Osteoblast (primary cell): ENCODE results near the gene GNG2. TPM values are rescaled to one million over a fixed set of nuclear protein-coding genes. Genes with fewer than 3 reads are reported as not detected.

Source experiments
- DNase-seq: peaks from one replicate; pipeline ENCODE4 v3.0.0; 2011; ENCODE audit warnings: low spot score, mixed read lengths; ENCODE audit not compliant: insufficient read length; ENCODE audit errors: missing footprints
- H2AFZ ChIP-seq: 2 replicates; pipeline ENCODE4 v1.6.0; 2011; ENCODE audit warnings: mild to moderate bottlenecking, low read length
- H3K27ac ChIP-seq: 2 replicates; pipeline ENCODE4 v1.5.1; 2011; ENCODE audit warnings: mild to moderate bottlenecking, low read depth, low read length, moderate library complexity
- H3K27me3 ChIP-seq: 2 replicates; pipeline ENCODE4 v1.6.0; 2012; ENCODE audit warnings: mild to moderate bottlenecking, control low read depth, inconsistent platforms, low read length, moderate library complexity; ENCODE audit not compliant: insufficient read depth
- H3K36me3 ChIP-seq: 2 replicates; pipeline ENCODE4 v1.5.1; 2011; ENCODE audit warnings: mild to moderate bottlenecking, low read length, control low read depth, moderate library complexity; ENCODE audit not compliant: insufficient read depth
- H3K4me1 ChIP-seq: 2 replicates; pipeline ENCODE4 v1.5.1; 2011; ENCODE audit warnings: mild to moderate bottlenecking, low read length, control low read depth, moderate library complexity; ENCODE audit not compliant: insufficient read depth
- H3K4me2 ChIP-seq: 2 replicates; pipeline ENCODE4 v1.6.0; 2011; ENCODE audit warnings: mild to moderate bottlenecking, low read length; ENCODE audit not compliant: insufficient read depth
- H3K4me3 ChIP-seq: fragments of 200-600 bp; sonication (generic); 3 replicates; pipeline ENCODE4 v1.5.1; 2012; ENCODE audit warnings: mild to moderate bottlenecking, low read length, inconsistent platforms; ENCODE audit not compliant: insufficient read depth
- H3K79me2 ChIP-seq: 2 replicates; pipeline ENCODE4 v1.6.0; 2012; ENCODE audit warnings: mild to moderate bottlenecking, low read length, control low read depth, inconsistent platforms; ENCODE audit not compliant: insufficient read depth
- H3K9me3 ChIP-seq: 2 replicates; pipeline ENCODE4 v1.5.1; 2011; ENCODE audit warnings: low read depth, low read length, control low read depth
- H4K20me1 ChIP-seq: 2 replicates; pipeline ENCODE4 v1.6.0; 2012; ENCODE audit warnings: mild to moderate bottlenecking, low read length, control low read depth; ENCODE audit not compliant: insufficient read depth
- total RNA-seq: library from RNA; depleted of rRNA; stranded (reverse); fragments of >200 nt; gene quantifications from 2 replicates; pipeline ENCODE4 v1.2.3, GENCODE V29; 2012
- TF ChIP-seq, protein P1 (sequence below): IDR thresholded peaks from 2 replicates; pipeline ENCODE4 v1.5.1; 2011; ENCODE audit warnings: mild to moderate bottlenecking, low read depth, low read length, moderate library complexity; ENCODE audit errors: extremely low read depth

Gene GNG2
- total RNA-seq, 1 donor: 9.8 TPM

DNA sequence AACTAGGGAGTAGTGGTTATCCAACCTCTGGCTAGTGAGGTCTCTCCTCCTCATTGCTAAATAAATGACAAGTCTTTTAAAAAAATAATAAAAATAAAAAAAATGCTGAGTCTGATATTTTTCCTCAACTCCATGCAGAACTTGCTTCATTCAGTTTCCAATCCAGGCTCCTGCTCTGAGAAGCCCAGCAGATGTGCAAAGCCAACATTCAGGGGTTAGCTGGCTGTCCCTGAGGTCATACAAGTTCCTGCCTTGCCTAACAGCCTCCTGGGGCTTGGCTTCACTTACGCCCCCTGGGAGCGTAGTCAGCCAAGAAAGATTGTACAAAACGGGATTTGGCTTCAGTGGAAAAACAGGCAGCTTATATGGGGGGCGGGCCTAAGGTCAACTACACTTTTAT lies 152.2 kb downstream of the GNG2 start:
- H3K36me3 ChIP-seq: peaks cover 50% of the 10 kb centered on the region
- peaks cover 13% of the 10 kb centered on the region for H3K4me1 ChIP-seq
- no peak overlapping the region for H3K27ac ChIP-seq

DNA sequence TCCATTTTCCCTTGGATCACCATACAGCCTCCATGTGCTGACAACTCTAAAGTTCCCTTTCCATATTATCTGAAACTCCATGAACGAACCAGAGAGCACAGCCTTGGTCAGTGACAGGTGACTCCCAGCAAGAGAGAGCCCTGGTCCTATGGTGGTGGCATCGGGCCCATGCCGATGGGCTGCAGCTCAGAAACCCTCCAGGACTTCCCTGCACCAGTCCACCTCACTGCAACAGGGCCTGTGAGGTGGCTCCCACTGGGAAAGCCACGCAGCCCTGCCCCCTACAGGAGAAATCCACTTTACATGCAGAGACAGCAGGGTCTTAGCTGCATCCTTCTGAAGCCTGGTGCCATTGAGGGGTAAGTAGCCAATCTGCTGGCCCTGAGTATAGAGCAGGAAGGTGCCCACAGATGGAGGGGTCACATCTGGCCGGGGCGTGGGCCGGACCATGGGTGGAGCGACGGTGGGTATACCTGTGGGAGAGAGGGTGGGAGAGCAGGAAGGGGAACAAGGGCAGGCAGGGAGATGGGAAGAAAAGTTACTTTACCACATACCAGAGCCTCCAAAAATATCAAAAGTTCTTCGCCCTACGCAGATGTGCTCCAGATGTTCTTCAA lies 153.7 kb downstream of the GNG2 start:
- Histone ChIP-seq H3K4me1 (peaks cover 13% of the 10 kb centered on the region), H3K79me2 (no peaks in the 10 kb centered on the region), H3K4me3 (no peak overlapping the region), H3K27ac (no peak overlapping the region), H3K4me2 (no peak overlapping the region), H3K9me3 (no peaks in the 10 kb centered on the region), H2AFZ (no peak overlapping the region), H3K36me3 (peaks cover 46% of the 10 kb centered on the region), H4K20me1 (no peaks in the 10 kb centered on the region), H3K27me3 (no peaks in the 10 kb centered on the region)
- no peak for DNase-seq
- TF ChIP-seq, protein P1, sequence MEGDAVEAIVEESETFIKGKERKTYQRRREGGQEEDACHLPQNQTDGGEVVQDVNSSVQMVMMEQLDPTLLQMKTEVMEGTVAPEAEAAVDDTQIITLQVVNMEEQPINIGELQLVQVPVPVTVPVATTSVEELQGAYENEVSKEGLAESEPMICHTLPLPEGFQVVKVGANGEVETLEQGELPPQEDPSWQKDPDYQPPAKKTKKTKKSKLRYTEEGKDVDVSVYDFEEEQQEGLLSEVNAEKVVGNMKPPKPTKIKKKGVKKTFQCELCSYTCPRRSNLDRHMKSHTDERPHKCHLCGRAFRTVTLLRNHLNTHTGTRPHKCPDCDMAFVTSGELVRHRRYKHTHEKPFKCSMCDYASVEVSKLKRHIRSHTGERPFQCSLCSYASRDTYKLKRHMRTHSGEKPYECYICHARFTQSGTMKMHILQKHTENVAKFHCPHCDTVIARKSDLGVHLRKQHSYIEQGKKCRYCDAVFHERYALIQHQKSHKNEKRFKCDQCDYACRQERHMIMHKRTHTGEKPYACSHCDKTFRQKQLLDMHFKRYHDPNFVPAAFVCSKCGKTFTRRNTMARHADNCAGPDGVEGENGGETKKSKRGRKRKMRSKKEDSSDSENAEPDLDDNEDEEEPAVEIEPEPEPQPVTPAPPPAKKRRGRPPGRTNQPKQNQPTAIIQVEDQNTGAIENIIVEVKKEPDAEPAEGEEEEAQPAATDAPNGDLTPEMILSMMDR: peak; percentile 28

More for the DNA sequence above, 152.2 kb downstream of the GNG2 start:
- H3K27me3 ChIP-seq: no peaks in the 10 kb centered on the region
- no peak overlapping the region for H3K4me2 ChIP-seq
- no peak overlapping the region for H3K4me3 ChIP-seq
- H4K20me1 ChIP-seq: no peaks in the 10 kb centered on the region
- H3K9me3 ChIP-seq: no peaks in the 10 kb centered on the region
- no peaks in the 10 kb centered on the region for H3K79me2 ChIP-seq
- TF ChIP-seq, protein P1: no peak
- peak; percentile 53 for DNase-seq
- H2AFZ ChIP-seq: no peak overlapping the region

DNA sequence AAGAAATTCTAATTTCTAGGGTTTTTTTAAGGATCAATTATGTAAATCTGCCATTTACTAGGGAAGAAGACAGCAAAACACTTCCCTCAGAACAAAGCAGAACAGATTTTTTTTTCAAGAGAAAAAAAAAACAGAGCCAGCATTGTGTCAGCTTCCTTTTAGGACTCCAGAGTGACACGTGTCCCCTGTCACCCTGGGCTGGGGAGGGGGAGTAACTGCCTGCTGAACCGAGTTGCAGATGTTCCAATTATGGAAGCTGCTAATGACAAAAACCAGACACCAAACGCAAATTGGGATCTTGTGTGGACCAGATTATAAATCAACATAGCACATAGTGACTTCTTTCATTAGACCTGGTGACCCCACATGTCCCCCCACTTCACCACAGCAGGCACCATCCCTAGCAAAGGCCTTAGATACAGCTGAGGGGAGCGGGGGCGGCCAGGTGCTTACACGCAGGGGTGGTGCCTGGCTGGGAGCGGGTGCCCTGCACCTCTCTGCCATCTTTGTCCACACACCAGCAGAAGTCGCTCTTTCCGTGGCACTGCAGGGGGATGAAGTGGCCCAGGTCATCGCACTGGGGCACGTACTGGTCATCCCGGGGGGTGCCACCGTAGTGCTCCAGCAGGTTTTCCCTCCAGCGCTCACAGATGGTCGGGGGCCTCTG lies 154.3 kb downstream of the GNG2 start:
- Histone ChIP-seq H3K36me3 (peaks cover 47% of the 10 kb centered on the region), H3K9me3 (no peaks in the 10 kb centered on the region), H2AFZ (no peak overlapping the region), H4K20me1 (no peaks in the 10 kb centered on the region), H3K4me2 (no peak overlapping the region), H3K4me1 (peaks cover 13% of the 10 kb centered on the region), H3K79me2 (no peaks in the 10 kb centered on the region), H3K4me3 (no peak overlapping the region), H3K27ac (no peak overlapping the region), H3K27me3 (no peaks in the 10 kb centered on the region)
- TF ChIP-seq, protein P1: no peak
- DNase-seq: no peak

DNA sequence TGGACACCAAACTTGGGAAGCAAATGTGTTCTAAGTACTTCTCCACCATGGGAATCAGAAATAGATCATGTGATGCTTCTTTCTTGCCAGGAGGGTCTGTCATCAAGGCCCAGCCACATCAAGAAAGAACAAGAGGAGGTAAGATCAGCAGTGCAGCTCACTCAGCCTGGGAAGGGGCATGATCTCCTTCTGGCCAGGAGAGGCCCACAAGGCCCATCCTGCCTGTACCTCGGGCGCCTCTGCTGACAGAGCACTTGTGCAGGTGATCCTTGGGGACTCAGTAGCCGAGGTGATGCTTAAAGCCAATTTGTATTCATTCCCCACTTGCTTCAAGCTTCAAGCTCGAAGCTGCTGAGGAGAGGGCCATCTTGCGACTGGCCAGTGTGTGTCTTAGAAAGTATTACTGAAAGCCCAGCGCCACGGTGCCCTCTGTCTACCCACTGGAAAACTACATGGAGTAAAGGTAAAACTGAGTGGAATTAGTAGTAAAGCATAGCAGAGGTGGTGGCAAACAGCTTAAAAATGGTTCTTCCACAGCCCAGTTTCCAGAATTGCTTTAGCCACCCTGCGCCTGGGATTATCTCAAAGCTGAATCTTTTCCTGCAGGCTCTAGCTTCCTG lies 155.1 kb downstream of the GNG2 start:
- H3K79me2 ChIP-seq: no peaks in the 10 kb centered on the region
- no peak overlapping the region for H3K4me2 ChIP-seq
- H4K20me1 ChIP-seq: no peaks in the 10 kb centered on the region
- no peak overlapping the region for H3K4me3 ChIP-seq
- H2AFZ ChIP-seq: peak overlapping the region; percentile 34
- H3K9me3 ChIP-seq: no peaks in the 10 kb centered on the region
- H3K27me3 ChIP-seq: no peaks in the 10 kb centered on the region
- TF ChIP-seq, protein P1: peak; percentile 57
- no peak overlapping the region for H3K27ac ChIP-seq
- H3K36me3 ChIP-seq: peaks cover 45% of the 10 kb centered on the region
- peaks cover 13% of the 10 kb centered on the region for H3K4me1 ChIP-seq
- peak; percentile 76 for DNase-seq
